ENCODE data around the gene DNAJC18. TPM values are rescaled to one million over a fixed set of nuclear protein-coding genes. Genes with fewer than 3 reads are reported as not detected.
"Not testable (repeated sequence)": the region's sequence is repeated elsewhere in the genome, so short reads cannot be mapped to it uniquely, and the experiment has no call there.

The DNAJC18 gene
- total and polyA plus RNA-seq, 8 donors, result under 0.01 to 12.1 (median 2.3) TPM; not detected in 1

GRCh38 chr5:139446956-139447779, 7.8 kb upstream of the DNAJC18 start:
- no peaks in the 10 kb centered on the region for H3K27me3 ChIP-seq
- no peaks in the 10 kb centered on the region for H3K36me3 ChIP-seq
- 81 to 91% (median 86%) methylated on average over 5 of the region's 5 CpGs for WGBS, 5 donors
- no peak overlapping the region for H3K4me3 ChIP-seq
- H3K27ac ChIP-seq, result no peak overlapping the region
- TF ChIP-seq EP300 (IDR thresholded peaks at IDR 0.05), result no peak
- TF ChIP-seq POLR2A (IDR thresholded peaks at IDR 0.05), result no peak
- TF ChIP-seq, protein P1, sequence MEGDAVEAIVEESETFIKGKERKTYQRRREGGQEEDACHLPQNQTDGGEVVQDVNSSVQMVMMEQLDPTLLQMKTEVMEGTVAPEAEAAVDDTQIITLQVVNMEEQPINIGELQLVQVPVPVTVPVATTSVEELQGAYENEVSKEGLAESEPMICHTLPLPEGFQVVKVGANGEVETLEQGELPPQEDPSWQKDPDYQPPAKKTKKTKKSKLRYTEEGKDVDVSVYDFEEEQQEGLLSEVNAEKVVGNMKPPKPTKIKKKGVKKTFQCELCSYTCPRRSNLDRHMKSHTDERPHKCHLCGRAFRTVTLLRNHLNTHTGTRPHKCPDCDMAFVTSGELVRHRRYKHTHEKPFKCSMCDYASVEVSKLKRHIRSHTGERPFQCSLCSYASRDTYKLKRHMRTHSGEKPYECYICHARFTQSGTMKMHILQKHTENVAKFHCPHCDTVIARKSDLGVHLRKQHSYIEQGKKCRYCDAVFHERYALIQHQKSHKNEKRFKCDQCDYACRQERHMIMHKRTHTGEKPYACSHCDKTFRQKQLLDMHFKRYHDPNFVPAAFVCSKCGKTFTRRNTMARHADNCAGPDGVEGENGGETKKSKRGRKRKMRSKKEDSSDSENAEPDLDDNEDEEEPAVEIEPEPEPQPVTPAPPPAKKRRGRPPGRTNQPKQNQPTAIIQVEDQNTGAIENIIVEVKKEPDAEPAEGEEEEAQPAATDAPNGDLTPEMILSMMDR (IDR thresholded peaks at IDR 0.05), result no peak
- no peak for TF ChIP-seq POLR2AphosphoS5 (IDR thresholded peaks at IDR 0.05)
- H3K4me1 ChIP-seq, result no peaks in the 10 kb centered on the region
- intact Hi-C loops (cut with DNase I; ENCODE audit: low total_unique reads), result no loop called here
- H3K9me3 ChIP-seq, result no peaks in the 10 kb centered on the region
- no peak for DNase-seq

DNA sequence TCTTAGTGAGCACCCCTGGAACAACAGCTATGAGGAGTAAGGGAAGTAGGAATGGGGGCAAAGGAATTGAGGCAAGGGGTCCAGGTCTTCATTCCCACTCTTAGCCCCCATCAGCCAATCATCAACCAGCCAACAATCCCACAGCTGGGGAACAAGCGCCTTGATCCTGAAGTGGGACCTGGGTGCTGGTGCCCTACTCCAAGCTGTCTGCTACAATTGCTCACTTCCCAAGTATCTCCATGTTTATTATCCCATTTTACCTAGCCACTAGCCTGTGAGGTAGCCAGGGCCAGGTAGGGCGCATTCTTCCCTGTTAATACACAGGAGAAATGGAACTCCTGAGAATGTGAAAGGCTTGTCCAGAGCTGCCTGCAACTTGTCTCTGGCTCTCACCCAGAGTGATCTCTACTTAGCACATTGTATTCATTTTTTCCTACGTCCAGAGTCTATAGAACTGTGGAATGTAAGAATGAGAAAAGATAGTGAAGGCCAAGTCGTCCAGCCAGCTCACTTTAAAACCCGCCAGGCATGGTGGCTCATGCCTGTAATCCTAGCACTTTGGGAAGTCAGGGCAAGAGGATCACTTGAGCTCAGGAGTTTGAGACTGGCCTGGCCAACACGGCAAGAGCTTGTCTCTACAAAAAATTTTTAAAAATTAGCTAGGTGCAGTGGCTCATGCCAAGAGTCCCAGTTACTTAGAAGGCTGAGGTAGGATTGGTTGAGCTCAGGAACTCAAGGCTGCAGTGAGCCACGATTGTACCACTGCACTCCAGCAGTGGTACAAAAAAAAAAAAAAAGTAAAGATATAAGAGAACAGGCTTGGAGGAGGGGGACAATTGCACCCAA, 6.2 kb upstream of the DNAJC18 start:
- intact Hi-C loops (cut with DNase I; ENCODE audit: low total_unique reads), result no loop called here
- peak in 1 of 2 donors; percentile 64 for DNase-seq
- Histone ChIP-seq H3K4me3 (no peak overlapping the region), H3K27me3 (no peaks in the 10 kb centered on the region), H3K4me1 (no peaks in the 10 kb centered on the region), H3K27ac (no peak overlapping the region), H3K9me3 (no peaks in the 10 kb centered on the region), H3K36me3 (no peaks in the 10 kb centered on the region)
- 39 to 57% (median 49%) methylated on average over 7 of the region's 7 CpGs for WGBS, 5 donors
- TF ChIP-seq POLR2A (IDR thresholded peaks at IDR 0.05) (no peak), EP300 (IDR thresholded peaks at IDR 0.05) (no peak), POLR2AphosphoS5 (IDR thresholded peaks at IDR 0.05) (no peak)
- TF ChIP-seq, protein P1 (IDR thresholded peaks at IDR 0.05), result no peak

DNA sequence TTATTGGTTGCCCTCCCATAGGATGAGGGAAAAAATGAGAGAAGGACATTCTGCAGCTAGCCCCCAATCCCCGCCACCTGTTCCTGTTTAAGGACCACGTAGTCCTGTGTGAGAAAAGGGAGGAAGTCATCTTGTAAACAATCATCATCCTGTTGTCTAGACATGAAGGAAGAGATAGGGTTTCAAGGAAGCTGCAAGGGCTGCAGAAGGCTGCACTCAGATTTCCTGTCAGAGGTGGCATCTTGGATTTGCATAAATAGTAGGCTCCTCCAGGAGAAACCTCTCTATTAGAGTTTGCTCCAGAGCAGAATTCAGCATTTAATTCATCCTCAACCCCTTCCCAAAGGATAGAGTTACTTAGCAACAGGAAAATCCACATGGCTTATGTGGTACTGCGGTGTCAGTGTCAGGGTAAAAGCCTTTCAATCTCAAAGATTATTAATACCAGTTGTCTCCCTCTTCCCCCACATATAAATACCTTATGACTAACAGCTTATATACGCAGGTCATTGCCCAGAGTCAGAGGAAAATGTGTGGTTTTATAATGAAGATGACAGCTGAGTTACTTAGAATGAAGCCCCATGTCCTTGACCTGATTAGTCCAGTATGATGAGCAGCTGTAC, 4.6 kb upstream of the DNAJC18 start:
- no peaks in the 10 kb centered on the region for H3K27me3 ChIP-seq
- no peaks in the 10 kb centered on the region for H3K36me3 ChIP-seq
- 55 to 74% (median 68%) methylated on average over 4 of the region's 4 CpGs for WGBS, 5 donors
- intact Hi-C loops (cut with DNase I; ENCODE audit: low total_unique reads), result no loop called here
- no peak overlapping the region for H3K27ac ChIP-seq
- peak in 1 of 2 donors; percentile 24 for DNase-seq
- H3K9me3 ChIP-seq, result no peaks in the 10 kb centered on the region
- TF ChIP-seq, protein P1 (IDR thresholded peaks at IDR 0.05), result no peak
- TF ChIP-seq EP300 (IDR thresholded peaks at IDR 0.05), result no peak
- no peak for TF ChIP-seq POLR2AphosphoS5 (IDR thresholded peaks at IDR 0.05)
- no peak for TF ChIP-seq POLR2A (IDR thresholded peaks at IDR 0.05)
- peaks cover 0 to 8% (median 7%) of the 10 kb centered on the region in 4 donors for H3K4me1 ChIP-seq
- H3K4me3 ChIP-seq, result no peak overlapping the region

DNA sequence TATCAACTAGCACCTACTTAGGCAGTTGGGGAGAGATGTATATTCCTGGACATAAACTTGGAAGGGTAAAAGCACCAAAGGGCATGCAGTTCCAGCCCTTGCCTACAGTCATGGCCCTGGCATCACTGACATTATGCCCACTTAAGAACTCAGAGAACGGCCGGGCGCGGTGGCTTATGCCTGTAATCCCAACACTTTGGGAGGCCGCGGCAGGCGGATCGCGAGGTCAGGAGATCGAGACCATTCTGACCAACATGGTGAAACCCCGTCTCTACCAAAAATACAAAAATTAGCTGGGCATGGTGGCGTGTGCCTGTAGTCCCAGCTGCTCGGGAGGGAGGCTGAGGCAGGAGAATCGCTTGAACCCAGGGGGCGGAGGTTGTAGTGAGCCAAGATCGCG, 1.1 kb upstream of the DNAJC18 start:
- H3K9me3 ChIP-seq; DNase-seq; H3K27me3 ChIP-seq; intact Hi-C loops (cut with DNase I; ENCODE audit: low total_unique reads); H3K36me3 ChIP-seq; H3K4me3 ChIP-seq: not testable (repeated sequence)
- peak overlapping the region in 1 of 5 donors; percentile 98 for H3K27ac ChIP-seq
- 96 to 98% (median 97%) methylated on average over 13 to 17 of the region's 17 CpGs for WGBS, 5 donors
- H3K4me1 ChIP-seq, result peaks cover 4 to 17% (median 14%) of the 10 kb centered on the region in 4 donors
